WTC11 (cell line): ENCODE results near the gene UBASH3B. TPM values are rescaled to one million over a fixed set of nuclear protein-coding genes. Genes with fewer than 3 reads are reported as not detected.

Experiments used
- ATAC-seq: fragments of 200-7000 bp; cut with Tn5 transposase; 2 replicates; pipeline ENCODE4 v1.10.0; 2021; ENCODE audit warnings: mild to moderate bottlenecking, moderate library complexity
- CTCF ChIA-PET: fragments of 300-600 bp; sonication (Branson Sonifier 250); formaldehyde crosslinking; loops from one replicate; lab custom pipeline; 2021; ENCODE audit warnings: antibody characterized with exemption; lab: Charles Lee
- POLR2A ChIA-PET: fragments of 350-600 bp; sonication (Branson Sonifier 250); formaldehyde crosslinking; loops from one replicate; lab custom pipeline; 2021; ENCODE audit warnings: antibody characterized with exemption; lab: Charles Lee
- DNase-seq: peaks from one replicate; pipeline ENCODE4 v3.0.0; 2021; ENCODE audit warnings: low spot score
- H3K27ac Mint-ChIP-seq: 2 replicates; pipeline ENCODE4 v1.8.0; 2021; ENCODE audit warnings: mixed read lengths
- H3K27me3 Mint-ChIP-seq: 2 replicates; pipeline ENCODE4 v1.8.0; 2021; ENCODE audit warnings: low read depth, mild to moderate bottlenecking, moderate library complexity, mixed read lengths
- H3K36me3 Mint-ChIP-seq: 2 replicates; pipeline ENCODE4 v1.8.0; 2021; ENCODE audit warnings: mixed read lengths
- H3K4me1 Mint-ChIP-seq: 2 replicates; pipeline ENCODE4 v1.8.0; 2022; ENCODE audit warnings: mixed read lengths
- H3K4me3 Mint-ChIP-seq: 2 replicates; pipeline ENCODE4 v1.8.0; 2021; ENCODE audit warnings: mild to moderate bottlenecking, moderate library complexity, mixed read lengths
- H3K9me3 Mint-ChIP-seq: 2 replicates; pipeline ENCODE4 v1.8.0; 2021; ENCODE audit warnings: mixed read lengths
- CBFB ChIP-seq: sonication (generic); formaldehyde crosslinking; IDR thresholded peaks from 2 replicates; pipeline ENCODE4 v1.8.1; 2022; ENCODE audit warnings: mild to moderate bottlenecking, low read depth, missing genetic modification reagents
- CREB1 ChIP-seq: sonication (generic); formaldehyde crosslinking; IDR thresholded peaks from 2 replicates; pipeline ENCODE4 v1.8.0; 2023; ENCODE audit warnings: mild to moderate bottlenecking, missing genetic modification reagents
- ELF4 ChIP-seq: sonication (generic); formaldehyde crosslinking; IDR thresholded peaks from 2 replicates; pipeline ENCODE4 v1.8.1; 2022; ENCODE audit warnings: low read depth, mild to moderate bottlenecking, moderate library complexity, missing genetic modification reagents
- ESRRA ChIP-seq: sonication (generic); formaldehyde crosslinking; IDR thresholded peaks from 2 replicates; pipeline ENCODE4 v1.8.1; 2022; ENCODE audit warnings: mild to moderate bottlenecking, missing genetic modification reagents, borderline replicate concordance
- ETV6 ChIP-seq: sonication (generic); formaldehyde crosslinking; IDR thresholded peaks from 2 replicates; pipeline ENCODE4 v1.8.1; 2022; ENCODE audit warnings: mild to moderate bottlenecking, missing genetic modification reagents
- FOXK1 ChIP-seq: sonication (generic); formaldehyde crosslinking; IDR thresholded peaks from 2 replicates; pipeline ENCODE4 v1.8.0; 2022; ENCODE audit warnings: mild to moderate bottlenecking, moderate library complexity, missing genetic modification reagents
- GTF2I ChIP-seq: fragments of 250-450 bp; sonication (Bioruptor Pico); conservative IDR thresholded peaks from 2 replicates; pipeline ENCODE4 v1.4.0; 2021; ENCODE audit warnings: mild to moderate bottlenecking
- HMGA2 ChIP-seq: fragments of 250-450 bp; sonication (Bioruptor Pico); IDR thresholded peaks from 2 replicates; pipeline ENCODE4 v1.4.0; 2021; ENCODE audit warnings: mild to moderate bottlenecking, moderate library complexity
- JUN ChIP-seq: sonication (generic); formaldehyde crosslinking; IDR thresholded peaks from 2 replicates; pipeline ENCODE4 v1.8.0; 2023; ENCODE audit warnings: mild to moderate bottlenecking, missing genetic modification reagents
- MXD4 ChIP-seq: fragments of 250-450 bp; sonication (Bioruptor Pico); IDR thresholded peaks from 2 replicates; pipeline ENCODE4 v1.8.0; 2021; ENCODE audit warnings: mild to moderate bottlenecking, moderate library complexity, borderline replicate concordance
- RORB ChIP-seq: fragments of 250-450 bp; sonication (Bioruptor Pico); IDR thresholded peaks from 2 replicates; pipeline ENCODE4 v1.9.0; 2021; ENCODE audit warnings: mild to moderate bottlenecking
- SMAD3 ChIP-seq: sonication (generic); formaldehyde crosslinking; IDR thresholded peaks from 2 replicates; pipeline ENCODE4 v1.8.0; 2022; ENCODE audit warnings: missing genetic modification reagents, mild to moderate bottlenecking, borderline replicate concordance
- TP53 ChIP-seq: sonication (generic); formaldehyde crosslinking; IDR thresholded peaks from 2 replicates; pipeline ENCODE4 v1.8.1; 2023; ENCODE audit warnings: mild to moderate bottlenecking, missing genetic modification reagents
- USF1 ChIP-seq: sonication (generic); formaldehyde crosslinking; IDR thresholded peaks from 2 replicates; pipeline ENCODE4 v1.8.0; 2022; ENCODE audit warnings: mild to moderate bottlenecking, missing genetic modification reagents
- ZNF121 ChIP-seq: sonication (generic); formaldehyde crosslinking; IDR thresholded peaks from 2 replicates; pipeline ENCODE4 v1.8.0; 2023; ENCODE audit warnings: missing genetic modification reagents
- ZNF232 ChIP-seq: sonication (generic); formaldehyde crosslinking; IDR thresholded peaks from 2 replicates; pipeline ENCODE4 v1.8.0; 2022; ENCODE audit warnings: mild to moderate bottlenecking, missing genetic modification reagents
- total RNA-seq: library from RNA; stranded (reverse); gene quantifications from 3 replicates; pipeline ENCODE4 v1.2.3, GENCODE V29; 2021
- TF ChIP-seq, protein P1 (sequence below): sonication (generic); formaldehyde crosslinking; IDR thresholded peaks from 2 replicates; pipeline ENCODE4 v1.8.0; 2022; ENCODE audit warnings: mild to moderate bottlenecking, missing genetic modification reagents
- TF ChIP-seq, protein P2 (sequence below): sonication (generic); formaldehyde crosslinking; IDR thresholded peaks from 2 replicates; pipeline ENCODE4 v1.8.1; 2022; ENCODE audit warnings: missing genetic modification reagents, borderline replicate concordance
- TF ChIP-seq, protein P3 (sequence below): sonication (generic); formaldehyde crosslinking; IDR thresholded peaks from 2 replicates; pipeline ENCODE4 v1.8.0; 2023; ENCODE audit warnings: mild to moderate bottlenecking, missing genetic modification reagents
- TF ChIP-seq, protein P4 (sequence below): fragments of 250-450 bp; sonication (Bioruptor Pico); conservative IDR thresholded peaks from 2 replicates; pipeline ENCODE4 v1.9.0; 2021; ENCODE audit warnings: mild to moderate bottlenecking

Gene UBASH3B
- total RNA-seq, 1 experiment from 2014 or later, result 21.1 TPM

- POLR2A ChIA-PET, result interaction anchor here (0.6 kb wide), 1 partner anchor 32 kb away, joined by 5 read pairs; no protein-coding TSS in a partner anchor
Observed at GRCh38 chr11:122663056-122663740, 7.7 kb downstream of the UBASH3B start.

More at GRCh38 chr11:122663056-122663740, 7.7 kb downstream of the UBASH3B start:
- Mint-ChIP-seq H3K27me3 (no peaks in the 10 kb centered on the region; the same call in none of the 2 replicates), H3K27ac (no peak overlapping the region), H3K4me3 (no peak overlapping the region), H3K36me3 (peaks cover 6% of the 10 kb centered on the region; the same call in 1 of the 2 replicates)
- no peak for DNase-seq
- CTCF ChIA-PET, result interaction anchor here (0.7 to 2.7 kb wide), 5 partner anchors 83 to 124 kb away, joined by 3 to 18 read pairs (median 3); no protein-coding TSS in a partner anchor
- no peak for TF ChIP-seq ESRRA (CRISPR knock-in tag)
- TF ChIP-seq, protein P1, sequence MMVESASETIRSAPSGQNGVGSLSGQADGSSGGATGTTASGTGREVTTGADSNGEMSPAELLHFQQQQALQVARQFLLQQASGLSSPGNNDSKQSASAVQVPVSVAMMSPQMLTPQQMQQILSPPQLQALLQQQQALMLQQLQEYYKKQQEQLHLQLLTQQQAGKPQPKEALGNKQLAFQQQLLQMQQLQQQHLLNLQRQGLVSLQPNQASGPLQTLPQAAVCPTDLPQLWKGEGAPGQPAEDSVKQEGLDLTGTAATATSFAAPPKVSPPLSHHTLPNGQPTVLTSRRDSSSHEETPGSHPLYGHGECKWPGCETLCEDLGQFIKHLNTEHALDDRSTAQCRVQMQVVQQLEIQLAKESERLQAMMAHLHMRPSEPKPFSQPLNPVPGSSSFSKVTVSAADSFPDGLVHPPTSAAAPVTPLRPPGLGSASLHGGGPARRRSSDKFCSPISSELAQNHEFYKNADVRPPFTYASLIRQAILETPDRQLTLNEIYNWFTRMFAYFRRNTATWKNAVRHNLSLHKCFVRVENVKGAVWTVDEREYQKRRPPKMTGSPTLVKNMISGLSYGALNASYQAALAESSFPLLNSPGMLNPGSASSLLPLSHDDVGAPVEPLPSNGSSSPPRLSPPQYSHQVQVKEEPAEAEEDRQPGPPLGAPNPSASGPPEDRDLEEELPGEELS (CRISPR knock-in tag), result no peak
- TF ChIP-seq, protein P2, sequence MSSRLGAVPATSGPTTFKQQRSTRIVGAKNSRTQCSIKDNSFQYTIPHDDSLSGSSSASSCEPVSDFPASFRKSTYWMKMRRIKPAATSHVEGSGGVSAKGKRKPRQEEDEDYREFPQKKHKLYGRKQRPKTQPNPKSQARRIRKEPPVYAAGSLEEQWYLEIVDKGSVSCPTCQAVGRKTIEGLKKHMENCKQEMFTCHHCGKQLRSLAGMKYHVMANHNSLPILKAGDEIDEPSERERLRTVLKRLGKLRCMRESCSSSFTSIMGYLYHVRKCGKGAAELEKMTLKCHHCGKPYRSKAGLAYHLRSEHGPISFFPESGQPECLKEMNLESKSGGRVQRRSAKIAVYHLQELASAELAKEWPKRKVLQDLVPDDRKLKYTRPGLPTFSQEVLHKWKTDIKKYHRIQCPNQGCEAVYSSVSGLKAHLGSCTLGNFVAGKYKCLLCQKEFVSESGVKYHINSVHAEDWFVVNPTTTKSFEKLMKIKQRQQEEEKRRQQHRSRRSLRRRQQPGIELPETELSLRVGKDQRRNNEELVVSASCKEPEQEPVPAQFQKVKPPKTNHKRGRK (CRISPR knock-in tag), result no peak
- no peak for TF ChIP-seq CREB1 (CRISPR knock-in tag)
- no peak for TF ChIP-seq FOXK1 (CRISPR knock-in tag)
- no peak for TF ChIP-seq SMAD3 (CRISPR knock-in tag)
- TF ChIP-seq CBFB (CRISPR knock-in tag), result no peak
- TF ChIP-seq, protein P3, sequence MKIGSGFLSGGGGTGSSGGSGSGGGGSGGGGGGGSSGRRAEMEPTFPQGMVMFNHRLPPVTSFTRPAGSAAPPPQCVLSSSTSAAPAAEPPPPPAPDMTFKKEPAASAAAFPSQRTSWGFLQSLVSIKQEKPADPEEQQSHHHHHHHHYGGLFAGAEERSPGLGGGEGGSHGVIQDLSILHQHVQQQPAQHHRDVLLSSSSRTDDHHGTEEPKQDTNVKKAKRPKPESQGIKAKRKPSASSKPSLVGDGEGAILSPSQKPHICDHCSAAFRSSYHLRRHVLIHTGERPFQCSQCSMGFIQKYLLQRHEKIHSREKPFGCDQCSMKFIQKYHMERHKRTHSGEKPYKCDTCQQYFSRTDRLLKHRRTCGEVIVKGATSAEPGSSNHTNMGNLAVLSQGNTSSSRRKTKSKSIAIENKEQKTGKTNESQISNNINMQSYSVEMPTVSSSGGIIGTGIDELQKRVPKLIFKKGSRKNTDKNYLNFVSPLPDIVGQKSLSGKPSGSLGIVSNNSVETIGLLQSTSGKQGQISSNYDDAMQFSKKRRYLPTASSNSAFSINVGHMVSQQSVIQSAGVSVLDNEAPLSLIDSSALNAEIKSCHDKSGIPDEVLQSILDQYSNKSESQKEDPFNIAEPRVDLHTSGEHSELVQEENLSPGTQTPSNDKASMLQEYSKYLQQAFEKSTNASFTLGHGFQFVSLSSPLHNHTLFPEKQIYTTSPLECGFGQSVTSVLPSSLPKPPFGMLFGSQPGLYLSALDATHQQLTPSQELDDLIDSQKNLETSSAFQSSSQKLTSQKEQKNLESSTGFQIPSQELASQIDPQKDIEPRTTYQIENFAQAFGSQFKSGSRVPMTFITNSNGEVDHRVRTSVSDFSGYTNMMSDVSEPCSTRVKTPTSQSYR (CRISPR knock-in tag), result no peak
- no peak for TF ChIP-seq GTF2I (CRISPR knock-in tag)
- TF ChIP-seq, protein P4, sequence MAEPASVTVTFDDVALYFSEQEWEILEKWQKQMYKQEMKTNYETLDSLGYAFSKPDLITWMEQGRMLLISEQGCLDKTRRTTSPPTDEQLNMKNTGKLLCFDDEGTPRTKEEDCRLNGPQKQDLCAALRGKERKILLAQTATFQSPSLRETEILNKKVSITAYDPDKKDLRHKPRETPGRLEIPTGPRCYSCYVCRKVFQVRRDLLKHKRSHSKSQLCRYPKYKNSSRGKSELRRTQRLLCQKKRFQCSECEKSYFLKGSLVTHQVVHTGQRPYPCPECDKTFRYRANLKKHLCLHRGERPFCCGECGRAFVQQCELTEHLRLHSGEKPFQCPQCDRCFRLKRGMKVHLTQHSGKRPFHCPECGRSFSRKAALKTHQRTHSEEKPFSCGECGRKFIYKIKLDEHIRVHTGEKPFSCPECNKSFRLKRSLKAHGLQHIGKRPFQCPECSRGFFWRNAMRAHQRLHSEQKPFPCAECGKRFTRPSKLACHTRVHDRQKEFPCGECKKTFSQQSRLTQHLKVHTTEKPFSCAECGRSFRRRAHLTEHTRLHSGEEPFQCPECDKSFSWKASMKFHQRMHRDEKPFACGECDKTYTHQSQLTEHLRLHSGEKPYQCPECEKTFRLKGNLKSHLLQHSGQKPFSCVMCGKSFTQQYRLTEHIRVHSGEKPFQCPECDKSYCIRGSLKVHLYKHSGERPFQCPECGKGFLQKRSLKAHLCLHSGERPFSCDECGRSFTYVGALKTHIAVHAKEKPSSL (CRISPR knock-in tag), result no peak
- TF ChIP-seq ZNF232, result no peak
- no peak for TF ChIP-seq ETV6 (CRISPR knock-in tag)
- no peak for TF ChIP-seq RORB
- no peak for TF ChIP-seq ZNF121 (CRISPR knock-in tag)
- TF ChIP-seq MXD4, result no peak
- no peak for TF ChIP-seq HMGA2 (CRISPR knock-in tag)
- no peak for TF ChIP-seq JUN (CRISPR knock-in tag)
- TF ChIP-seq USF1 (CRISPR knock-in tag), result no peak
- TF ChIP-seq TP53 (CRISPR knock-in tag), result no peak
- no peak for TF ChIP-seq ELF4 (CRISPR knock-in tag)
- TF ChIP-seq, all 79 proteins: peak for 0
- peaks cover 15% of the 10 kb centered on the region for H3K4me1 Mint-ChIP-seq
- peaks cover 5% of the 10 kb centered on the region for H3K9me3 Mint-ChIP-seq
- no peak for ATAC-seq
